GM12878 (cell line): ENCODE results near the gene VSIG10L2. TPM values are rescaled to one million over a fixed set of nuclear protein-coding genes. Genes with fewer than 3 reads are reported as not detected.

Experiments
- ATAC-seq: fragments of 200-7000 bp; cut with Tn5 transposase; 3 replicates; pipeline ENCODE4 v1.9.1; 2020; ENCODE audit warnings: mild to moderate bottlenecking, moderate library complexity
- BruUV-seq: library from RNA; stranded (reverse); fragments of 400-500 nt; replicated peaks from 2 replicates; lab custom pipeline; 2021; lab: Mats Ljungman, UMichigan
- CTCF ChIA-PET: fragments of 300-600 bp; sonication (Branson Sonifier 250); formaldehyde crosslinking; extraction: SDS; loops from one replicate; lab custom pipeline; 2021; ENCODE audit warnings: inconsistent platforms; lab: Yijun Ruan, JAX
- POLR2A ChIA-PET: fragments of 350-600 bp; formaldehyde crosslinking; extraction: SDS; loops from one replicate; lab custom pipeline; 2021; ENCODE audit warnings: inconsistent platforms; lab: Charles Lee
- RAD21 ChIA-PET: fragments of 300-600 bp; sonication (Branson Sonifier 250); formaldehyde crosslinking; loops from one replicate; lab custom pipeline; 2023; ENCODE audit warnings: antibody characterized with exemption; ENCODE audit not compliant: unreplicated experiment; lab: Charles Lee
- SMC1A ChIA-PET: fragments of 300-600 bp; sonication (Branson Sonifier 250); formaldehyde crosslinking; loops from one replicate; lab custom pipeline; 2023; ENCODE audit not compliant: unreplicated experiment, uncharacterized antibody; lab: Charles Lee
- DNase-seq: peaks from one replicate; pipeline ENCODE4 v3.0.0-alpha.2; 2011; ENCODE audit warnings: low read depth, low spot score
- FAIRE-seq: peaks from 3 replicates; lab custom pipeline; 2011; peaks lifted over from hg19 to GRCh38; lab: Jason Lieb, UNC
- H2AFZ ChIP-seq: 2 replicates; pipeline ENCODE4 v1.6.0; 2011; ENCODE audit warnings: low read depth, low read length, control low read depth; ENCODE audit not compliant: control insufficient read depth
- H3K27ac ChIP-seq: 2 replicates; pipeline ENCODE4 v1.5.1; 2011; ENCODE audit warnings: control low read depth; ENCODE audit not compliant: control insufficient read depth, insufficient read depth
- H3K27me3 ChIP-seq, 2 experiments: replicated peaks in 1 of 2; 2 replicates each; pipeline versions ENCODE4 v1.6.0 to v1.6.1; 2011; ENCODE audit warnings: low read length in 1 of 2; ENCODE audit not compliant: control insufficient read depth in 2 of 2, insufficient read depth in 2 of 2
- H3K36me3 ChIP-seq, 2 experiments: 2 replicates each; pipeline ENCODE4 v1.5.1; 2011; ENCODE audit warnings: low read length in 1 of 2; ENCODE audit not compliant: control insufficient read depth in 2 of 2, insufficient read depth in 2 of 2
- H3K4me1 ChIP-seq: 2 replicates; pipeline ENCODE4 v1.6.1; 2011; ENCODE audit warnings: mild to moderate bottlenecking, low read length, moderate library complexity, mixed read lengths; ENCODE audit not compliant: control insufficient read depth, insufficient read depth
- H3K4me2 ChIP-seq: 2 replicates; pipeline ENCODE4 v1.6.0; 2011; ENCODE audit warnings: control low read depth; ENCODE audit not compliant: control insufficient read depth, insufficient read depth
- H3K4me3 ChIP-seq: fragments of 200-600 bp; sonication (generic); 2 replicates; pipeline ENCODE4 v1.5.1; 2016
- H3K79me2 ChIP-seq: 2 replicates; pipeline ENCODE4 v1.6.0; 2011; ENCODE audit warnings: low read length; ENCODE audit not compliant: control insufficient read depth, insufficient read depth
- H3K9ac ChIP-seq: 2 replicates; pipeline ENCODE4 v1.8.0; 2011; ENCODE audit warnings: low read length, control low read depth, mixed read lengths; ENCODE audit not compliant: control insufficient read depth, insufficient read depth
- H3K9me3 ChIP-seq: replicated peaks from 3 replicates; pipeline ENCODE4 v1.5.1; 2011; ENCODE audit warnings: mild to moderate bottlenecking, low read length; ENCODE audit not compliant: control insufficient read depth, insufficient read depth
- H4K20me1 ChIP-seq: 2 replicates; pipeline ENCODE4 v1.6.0; 2011; ENCODE audit not compliant: control insufficient read depth, insufficient read depth
- DPF2 ChIP-seq: fragments of 450-650 bp; IDR thresholded peaks from 2 replicates; pipeline ENCODE4 v1.6.1; 2017; ENCODE audit warnings: mild to moderate bottlenecking
- E2F4 ChIP-seq: IDR thresholded peaks from 2 replicates; pipeline ENCODE4 v1.6.1; 2012; ENCODE audit warnings: low read depth, low read length, improper control_type of control experiment
- E2F8 ChIP-seq: fragments of 450-650 bp; IDR thresholded peaks from 2 replicates; pipeline ENCODE4 v1.6.1; 2018; ENCODE audit warnings: mild to moderate bottlenecking, low read depth, moderate library complexity; ENCODE audit not compliant: partially characterized antibody
- FOXM1 ChIP-seq: IDR thresholded peaks from 2 replicates; pipeline ENCODE4 v1.6.1; 2012; ENCODE audit warnings: low read depth, mild to moderate bottlenecking, inconsistent platforms, low read length, moderate library complexity
- MXI1 ChIP-seq: fragments of 150-350 bp; IDR thresholded peaks from 2 replicates; pipeline ENCODE4 v1.6.1; 2011; ENCODE audit warnings: low read depth, mild to moderate bottlenecking, inconsistent platforms, low read length, improper control_type of control experiment
- MYC ChIP-seq: IDR thresholded peaks from 2 replicates; pipeline ENCODE4 v1.6.1; 2011; ENCODE audit warnings: mild to moderate bottlenecking, low read length, moderate library complexity, inconsistent platforms; ENCODE audit not compliant: insufficient read depth, insufficient replicate concordance, insufficient read length, severe bottlenecking
- NBN ChIP-seq: fragments of 450-650 bp; IDR thresholded peaks from 2 replicates; pipeline ENCODE4 v1.6.1; 2016
- PAX5 ChIP-seq: IDR thresholded peaks from 2 replicates; pipeline ENCODE4 v1.6.1; 2011; ENCODE audit warnings: low read depth, low read length, borderline replicate concordance
- SIX5 ChIP-seq: IDR thresholded peaks from 2 replicates; pipeline ENCODE4 v1.6.1; 2011; ENCODE audit warnings: mild to moderate bottlenecking, low read depth, low read length, moderate library complexity; ENCODE audit not compliant: severe bottlenecking
- TCF3 ChIP-seq: IDR thresholded peaks from 2 replicates; pipeline ENCODE4 v1.6.1; 2012; ENCODE audit warnings: low read depth, mild to moderate bottlenecking, low read length, borderline replicate concordance; ENCODE audit not compliant: insufficient read depth
- ZZZ3 ChIP-seq: IDR thresholded peaks from 2 replicates; pipeline ENCODE4 v1.6.1; 2011; ENCODE audit warnings: low read depth; ENCODE audit not compliant: control insufficient read depth, insufficient read length
- WGBS: methylation state at CpG from one replicate; pipeline ENCODE4 v1.1.6; 2016; ENCODE audit warnings: low lambda C conversion rate; ENCODE audit not compliant: insufficient replicate concordance, insufficient coverage; ENCODE audit errors: missing lambda C conversion rate; 5-methylcytosine and 5-hydroxymethylcytosine counted together
- in situ Hi-C: fragments of 300-500 bp; cut with MboI; formaldehyde crosslinking; loops from 9 replicates; pipeline ENCODE4 v1.14.3; 2018; ENCODE audit warnings: mixed read lengths
- intact Hi-C: fragments of 100-400 bp; cut with micrococcal nuclease; formaldehyde crosslinking; loops from one replicate; pipeline ENCODE4 v1.14.2; 2022; ENCODE audit not compliant: unreplicated experiment
- polyA plus RNA-seq, 11 experiments: library from polyadenylated mRNA; depleted of rRNA in 4 of 11; unstranded in 6 of 11; stranded (reverse) in 5 of 11; fragments of >200 nt; fragmentation: Nextera tagmentation in 4 of 11; fragmentation: Illumina TruSeq in 1 of 11; extraction: Ambion mirVana in 4 of 11; extraction: Trizol in 1 of 11; gene quantifications; 1 replicate in 1 of 11; 2 replicates in 10 of 11; pipeline versions ENCODE4 v1.2.1 to v1.2.3, GENCODE V29; 2011 to 2016; ENCODE audit warnings: inconsistent platforms in 2 of 11, missing spikeins in 2 of 11, low read depth in 1 of 11
- total RNA-seq, 4 experiments: library from RNA; depleted of rRNA in 3 of 4; stranded (reverse); fragments of >200 nt in 3 of 4; fragmentation: Illumina TruSeq in 1 of 4; extraction: Trizol in 1 of 4; gene quantifications; 2 replicates each; pipeline versions ENCODE4 v1.2.1 to v1.2.3, GENCODE V29; 2013 to 2021

VSIG10L2 gene
- total and polyA plus RNA-seq, 10 of the 15 experiments (the other 5 are each of a cell fraction or from before 2014, with no cell fraction given), result 0.02 TPM; not detected in 9

GRCh38 chr11:125953401-125953935, 7.6 kb downstream of the VSIG10L2 start:
- CTCF ChIA-PET, result no interaction called here
- no peaks in the 10 kb centered on the region for H3K36me3 ChIP-seq
- SMC1A ChIA-PET, result no interaction called here
- H3K27ac ChIP-seq, result no peak overlapping the region
- POLR2A ChIA-PET, result no interaction called here
- no peaks in the 10 kb centered on the region for H3K27me3 ChIP-seq
- in situ Hi-C loops (no loop called here), intact Hi-C loops (no loop called here)
- no peaks in the 10 kb centered on the region for H3K4me1 ChIP-seq
- no TSS peak for BruUV-seq
- no peak for ATAC-seq
- WGBS, result 62% methylated on average over 20 of the region's 20 CpGs
- TF ChIP-seq PAX5, result no peak
- TF ChIP-seq SIX5, result no peak
- TF ChIP-seq ZZZ3, result no peak
- no peak for TF ChIP-seq E2F8
- no peak for TF ChIP-seq MXI1
- TF ChIP-seq TCF3, result no peak
- TF ChIP-seq E2F4, result no peak
- no peak for TF ChIP-seq NBN
- TF ChIP-seq MYC, result no peak
- TF ChIP-seq DPF2, result no peak
- no peak for TF ChIP-seq FOXM1
- no peaks in the 10 kb centered on the region for H3K9me3 ChIP-seq
- FAIRE-seq, result no peak
- RAD21 ChIA-PET, result no interaction called here
- H2AFZ ChIP-seq, result no peak overlapping the region
- no peaks in the 10 kb centered on the region for H4K20me1 ChIP-seq
- H3K4me3 ChIP-seq, result no peak overlapping the region
- no peak overlapping the region for H3K4me2 ChIP-seq
- H3K79me2 ChIP-seq, result no peaks in the 10 kb centered on the region
- DNase-seq, result no peak
- H3K9ac ChIP-seq, result no peak overlapping the region
